Psoas muscle (tissue), 8 donors: Measurements from ENCODE around the gene ZBTB12. TPM values are rescaled to one million over a fixed set of nuclear protein-coding genes. Genes with fewer than 3 reads are reported as not detected.

Experiments
- ATAC-seq, 4 donors: fragments of 200-7000 bp; cut with Tn5 transposase; one replicate each; pipeline ENCODE4 v1.9.1; 2020; ENCODE audit warnings: moderate library complexity in 3 of 4, mild to moderate bottlenecking in 2 of 4
- DNase-seq, 2 donors: peaks; one replicate each; pipeline ENCODE4 v3.0.0-alpha.2; 2020
- H3K27ac ChIP-seq: fragments of 200-600 bp; one replicate; pipeline ENCODE4 v1.8.0; 2022
- H3K27me3 ChIP-seq, 3 donors: fragments of 200-600 bp in 1 of 3; one replicate each; pipeline versions ENCODE4 v1.6.1 to v1.8.0; 2013 to 2022; ENCODE audit warnings: low read length in 2 of 3, mild to moderate bottlenecking in 2 of 3, moderate library complexity in 1 of 3; ENCODE audit not compliant: insufficient read depth in 3 of 3
- H3K36me3 ChIP-seq, 2 donors: fragments of 200-600 bp in 1 of 2; one replicate each; pipeline versions ENCODE4 v1.6.1 to v1.8.0; 2013 to 2022; ENCODE audit warnings: low read depth in 1 of 2, mild to moderate bottlenecking in 1 of 2, moderate library complexity in 1 of 2; ENCODE audit not compliant: insufficient read depth in 1 of 2
- H3K4me1 ChIP-seq: fragments of 200-600 bp; one replicate; pipeline ENCODE4 v1.8.0; 2022
- H3K4me3 ChIP-seq: fragments of 200-600 bp; one replicate; pipeline ENCODE4 v1.8.0; 2022; ENCODE audit warnings: mild to moderate bottlenecking
- H3K9me3 ChIP-seq: fragments of 200-600 bp; one replicate; pipeline ENCODE4 v1.8.0; 2022
- CTCF ChIP-seq: fragments of 200-600 bp; IDR thresholded peaks from one replicate; pipeline ENCODE4 v1.8.0; 2022; ENCODE audit warnings: antibody characterized with exemption
- WGBS, 3 donors: extraction: QIAGEN DNeasy Blood & Tissue Kit; methylation state at CpG; one replicate each; pipeline versions ENCODE4 v1.1.6 to v1.1.7; 2013; 5-methylcytosine and 5-hydroxymethylcytosine counted together
- intact Hi-C, 2 donors: fragments of 100-400 bp; cut with DNase I; formaldehyde crosslinking; loops; one replicate each; pipeline versions ENCODE4 v1.11.0 to v1.14.2; 2022
- polyA plus RNA-seq, 3 donors: library from polyadenylated mRNA; stranded (reverse); fragments of 200-250 nt; gene quantifications; one replicate each; pipeline ENCODE4 v1.2.3, GENCODE V29; 2013
- total RNA-seq, 4 donors: library from RNA; stranded (reverse); fragmentation: NEBNext Ultra II Directional in 2 of 4; extraction: Animal tissue kit (Norgen Biotek cat#: 25700) in 2 of 4; gene quantifications; one replicate each; pipeline versions ENCODE4 v1.2.1 to v1.2.4, GENCODE V29; 2021 to 2023
- donor health status: healthy with polysubstance abuse.
- donor health status: DM: no; HTN: no; CAD: no; lungs with moderate emphysema.
- donor health status: Bipolar disorder and iron deficiency.
- donor health status: healthy.
- donor health status: DM: yes; HTN: yes; CAD: no.
- donor health status: DM: no; HTN: no; CAD: no.
- donor health status: DM: no; HTN: no; CAD: no.
- donor health status: DM: yes; HTN: yes; CAD: no.

ZBTB12 gene
- total and polyA plus RNA-seq, 7 donors: 1.1 to 4.6 (median 2.2) TPM

- peaks cover 0 to 28% (median 0%) of the 10 kb centered on the region in 3 donors for H3K27me3 ChIP-seq
- TF ChIP-seq CTCF: no peak
- intact Hi-C loops: no loop called here
- no peak for ATAC-seq
- DNase-seq: no peak
- no peaks in the 10 kb centered on the region for H3K9me3 ChIP-seq
- no peak overlapping the region for H3K4me3 ChIP-seq
- H3K36me3 ChIP-seq: no peaks in the 10 kb centered on the region
- H3K27ac ChIP-seq: peak overlapping the region; percentile 30
- WGBS, 3 donors: 67 to 74% (median 73%) methylated on average over 9 of the region's 9 CpGs
- no peaks in the 10 kb centered on the region for H3K4me1 ChIP-seq
These were observed 43.2 kb upstream of the ZBTB12 start for GRCh38 chr6:31945154-31945506.

GRCh38 chr6:31943742-31944141, 41.9 kb upstream of the ZBTB12 start:
- 79 to 83% (median 81%) methylated on average over 3 of the region's 3 CpGs for WGBS, 3 donors
- no peak overlapping the region for H3K4me3 ChIP-seq
- intact Hi-C loops: no loop called here
- peaks cover 0 to 28% (median 0%) of the 10 kb centered on the region in 3 donors for H3K27me3 ChIP-seq
- TF ChIP-seq CTCF: no peak
- DNase-seq: no peak
- no peaks in the 10 kb centered on the region for H3K4me1 ChIP-seq
- no peak for ATAC-seq
- no peaks in the 10 kb centered on the region for H3K9me3 ChIP-seq
- H3K27ac ChIP-seq: no peak overlapping the region
- H3K36me3 ChIP-seq: no peaks in the 10 kb centered on the region

- H3K36me3 ChIP-seq: no peaks in the 10 kb centered on the region
- H3K27ac ChIP-seq: no peak overlapping the region
- no peak for DNase-seq
- 1 to 3% (median 2%) methylated on average over 6 of the region's 6 CpGs for WGBS, 3 donors
- H3K9me3 ChIP-seq: no peaks in the 10 kb centered on the region
- H3K27me3 ChIP-seq: peaks cover 0 to 27% (median 0%) of the 10 kb centered on the region in 3 donors
- TF ChIP-seq CTCF: no peak
- H3K4me3 ChIP-seq: no peak overlapping the region
- intact Hi-C loops: no loop called here
- no peak for ATAC-seq
- no peaks in the 10 kb centered on the region for H3K4me1 ChIP-seq
These were observed 38.4 kb upstream of the ZBTB12 start for GRCh38 chr6:31940256-31940664.

DNA sequence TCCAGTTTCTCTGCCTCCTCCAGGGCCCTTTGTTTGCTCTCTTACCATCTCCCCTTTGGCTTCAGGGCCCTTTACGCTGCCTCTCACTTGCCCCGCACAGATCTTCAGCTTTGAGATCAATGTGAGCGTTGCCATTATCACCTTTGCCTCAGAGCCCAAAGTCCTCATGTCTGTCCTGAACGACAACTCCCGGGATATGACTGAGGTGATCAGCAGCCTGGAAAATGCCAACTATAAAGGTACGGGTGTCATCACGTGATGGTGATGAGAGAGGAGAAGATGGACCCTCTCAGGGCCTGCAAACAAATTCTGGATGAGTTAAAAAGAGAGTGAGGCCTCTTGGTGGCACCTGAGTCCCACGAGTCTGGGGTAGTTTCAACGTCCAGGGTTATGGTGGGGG, 33.9 kb upstream of the ZBTB12 start:
- Histone ChIP-seq H3K27ac (no peak overlapping the region), H3K4me3 (no peak overlapping the region), H3K4me1 (no peaks in the 10 kb centered on the region), H3K27me3 (no peaks in the 10 kb centered on the region), H3K36me3 (no peaks in the 10 kb centered on the region), H3K9me3 (no peaks in the 10 kb centered on the region)
- WGBS, 3 donors: 77 to 80% (median 78%) methylated on average over 9 of the region's 9 CpGs
- TF ChIP-seq CTCF: no peak
- ATAC-seq (no peak), DNase-seq (no peak)
- intact Hi-C loops: no loop called here

DNA sequence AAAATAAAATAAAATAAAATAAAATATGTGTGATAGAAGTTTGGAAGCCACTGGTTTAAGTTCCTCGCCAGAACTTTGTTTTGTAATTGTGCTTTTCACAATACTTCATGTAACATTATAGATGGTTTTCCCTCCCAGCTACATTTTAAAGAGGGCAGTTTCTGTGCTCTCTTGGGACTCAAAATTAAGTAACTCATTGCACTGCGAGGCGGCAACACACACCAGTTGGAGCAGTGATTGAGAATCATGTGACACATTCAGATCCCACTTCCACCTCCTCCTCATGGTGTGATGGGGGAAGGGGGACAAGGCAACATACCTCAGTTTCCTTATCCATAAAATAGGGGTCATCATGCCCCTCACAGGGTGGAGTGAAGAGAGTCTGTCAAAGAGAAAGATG, 33.1 kb upstream of the ZBTB12 start:
- 57 to 60% (median 59%) methylated on average over 3 of the region's 3 CpGs for WGBS, 3 donors

More for the DNA sequence above, 33.1 kb upstream of the ZBTB12 start:
- intact Hi-C loops: no loop called here
- no peaks in the 10 kb centered on the region for H3K9me3 ChIP-seq
- ATAC-seq: no peak
- no peak for TF ChIP-seq CTCF
- DNase-seq: no peak
- no peaks in the 10 kb centered on the region for H3K36me3 ChIP-seq
- H3K27ac ChIP-seq: no peak overlapping the region
- no peaks in the 10 kb centered on the region for H3K4me1 ChIP-seq
- H3K27me3 ChIP-seq: no peaks in the 10 kb centered on the region
- H3K4me3 ChIP-seq: no peak overlapping the region
